Measurements from ENCODE around the gene PRXL2C. TPM values are rescaled to one million over a fixed set of nuclear protein-coding genes. Genes with fewer than 3 reads are reported as not detected.
"Not testable (repeated sequence)": the region's sequence is repeated elsewhere in the genome, so short reads cannot be mapped to it uniquely, and the experiment has no call there.

PRXL2C gene
- total RNA-seq, result 1 to 10 TPM; 4.0 to 4.8 TPM

GRCh38 chr9:96655198-96655851 lies at the start of gene PRXL2C:
Gene PRXL2C (minus strand): TSS chr9:96655317. CDS start chr9:96655281, 36 bp downstream.
- H3K4me1 Mint-ChIP-seq (ENCODE audit: low read depth), result peaks cover 9% of the 10 kb centered on the region
- H3K36me3 Mint-ChIP-seq (ENCODE audit: low read depth), result no peaks in the 10 kb centered on the region
- H3K4me3 Mint-ChIP-seq, result peak within 1 kb of the TSS; percentile 89
- no peaks in the 10 kb centered on the region for H3K27me3 Mint-ChIP-seq (ENCODE audit: low read depth)
- peak within 1 kb of the TSS; percentile 68 for H3K27ac Mint-ChIP-seq
- CTCF ChIA-PET, result interaction anchor here (1.5 kb wide), 1 partner anchor 12 kb away, joined by 5 read pairs; no protein-coding TSS in a partner anchor
- intact Hi-C loops (cut with micrococcal nuclease), result loop anchor here (10.0 kb wide), 1 partner anchor 421 kb away; no protein-coding TSS in a partner anchor
- no peaks in the 10 kb centered on the region for H3K9me3 Mint-ChIP-seq
- DNase-seq, result peak; percentile 80

GRCh38 chr9:96700721-96701375 lies 45.7 kb upstream of the PRXL2C start:
- DNase-seq; H3K27ac Mint-ChIP-seq; H3K27me3 Mint-ChIP-seq (ENCODE audit: low read depth); H3K4me3 Mint-ChIP-seq; H3K4me1 Mint-ChIP-seq (ENCODE audit: low read depth); CTCF ChIA-PET; H3K36me3 Mint-ChIP-seq (ENCODE audit: low read depth); intact Hi-C loops (cut with micrococcal nuclease): not testable (repeated sequence)
- H3K9me3 Mint-ChIP-seq, result peaks cover 12% of the 10 kb centered on the region

- Mint-ChIP-seq H3K27me3 (ENCODE audit: low read depth) (peaks cover 3% of the 10 kb centered on the region), H3K4me1 (ENCODE audit: low read depth) (peaks cover 3% of the 10 kb centered on the region), H3K27ac (no peak overlapping the region), H3K9me3 (peaks cover 13% of the 10 kb centered on the region), H3K36me3 (ENCODE audit: low read depth) (peaks cover 7% of the 10 kb centered on the region), H3K4me3 (no peak overlapping the region)
- no peak for DNase-seq
- intact Hi-C loops (cut with micrococcal nuclease), result no loop called here
- CTCF ChIA-PET, result no interaction called here
Observed at GRCh38 chr9:96691326-96691725, 36.2 kb upstream of the PRXL2C start.

- intact Hi-C loops (cut with micrococcal nuclease), result no loop called here
- CTCF ChIA-PET, result interaction anchor here (1.1 kb wide), 1 partner anchor 369 kb away, joined by 3 read pairs; no protein-coding TSS in a partner anchor
- Mint-ChIP-seq H3K27ac (no peak overlapping the region), H3K27me3 (ENCODE audit: low read depth) (peaks cover 3% of the 10 kb centered on the region), H3K36me3 (ENCODE audit: low read depth) (peaks cover 7% of the 10 kb centered on the region), H3K4me3 (no peak overlapping the region), H3K9me3 (peaks cover 11% of the 10 kb centered on the region), H3K4me1 (ENCODE audit: low read depth) (peaks cover 3% of the 10 kb centered on the region)
- no peak for DNase-seq
Observed at GRCh38 chr9:96688745-96689464, 33.8 kb upstream of the PRXL2C start.

- H3K36me3 Mint-ChIP-seq (ENCODE audit: low read depth), result peaks cover 5% of the 10 kb centered on the region
- no peak overlapping the region for H3K4me3 Mint-ChIP-seq
- peaks cover 9% of the 10 kb centered on the region for H3K9me3 Mint-ChIP-seq
- intact Hi-C loops (cut with micrococcal nuclease), result no loop called here
- peaks cover 3% of the 10 kb centered on the region for H3K27me3 Mint-ChIP-seq (ENCODE audit: low read depth)
- CTCF ChIA-PET, result no interaction called here
- H3K27ac Mint-ChIP-seq, result no peak overlapping the region
- no peak for DNase-seq
- H3K4me1 Mint-ChIP-seq (ENCODE audit: low read depth), result peaks cover 3% of the 10 kb centered on the region
Observed at GRCh38 chr9:96688187-96688586, 33.1 kb upstream of the PRXL2C start.

GRCh38 chr9:96686638-96687335 lies 31.7 kb upstream of the PRXL2C start:
- peaks cover 3% of the 10 kb centered on the region for H3K27me3 Mint-ChIP-seq (ENCODE audit: low read depth)
- peak overlapping the region; percentile 72 for H3K27ac Mint-ChIP-seq
- intact Hi-C loops (cut with micrococcal nuclease), result loop anchor here (1.0 kb wide), 2 partner anchors 92 to 168 kb away; partner anchors contain the start of genes ZNF510 and ZNF782
- H3K36me3 Mint-ChIP-seq (ENCODE audit: low read depth), result peaks cover under 1% of the 10 kb centered on the region
- H3K4me1 Mint-ChIP-seq (ENCODE audit: low read depth), result peaks cover 3% of the 10 kb centered on the region
- CTCF ChIA-PET, result interaction anchor here (0.6 to 1.6 kb wide), 5 partner anchors 12 to 361 kb away, joined by 3 to 11 read pairs (median 4); no protein-coding TSS in a partner anchor
- H3K4me3 Mint-ChIP-seq, result peak overlapping the region; percentile 85
- peaks cover 3% of the 10 kb centered on the region for H3K9me3 Mint-ChIP-seq
- DNase-seq, result peak; percentile 85

- CTCF ChIA-PET, result interaction anchor here (1.2 kb wide), 2 partner anchors 10 to 79 kb away, joined by 3 to 8 read pairs; no protein-coding TSS in a partner anchor
Observed at GRCh38 chr9:96680812-96681499, 25.8 kb upstream of the PRXL2C start.

GRCh38 chr9:96674906-96675538 lies 19.9 kb upstream of the PRXL2C start:
- H3K4me3 Mint-ChIP-seq, result no peak overlapping the region
- intact Hi-C loops (cut with micrococcal nuclease), result no loop called here
- peaks cover 13% of the 10 kb centered on the region for H3K27me3 Mint-ChIP-seq (ENCODE audit: low read depth)
- peaks cover 3% of the 10 kb centered on the region for H3K4me1 Mint-ChIP-seq (ENCODE audit: low read depth)
- no peaks in the 10 kb centered on the region for H3K36me3 Mint-ChIP-seq (ENCODE audit: low read depth)
- DNase-seq, result no peak
- no peak overlapping the region for H3K27ac Mint-ChIP-seq
- H3K9me3 Mint-ChIP-seq, result no peaks in the 10 kb centered on the region
- CTCF ChIA-PET, result interaction anchor here (0.8 to 1.1 kb wide), 3 partner anchors 11 to 347 kb away, joined by 4 read pairs; no protein-coding TSS in a partner anchor

More at GRCh38 chr9:96680812-96681499, 25.8 kb upstream of the PRXL2C start:
- no peak for DNase-seq
- intact Hi-C loops (cut with micrococcal nuclease), result no loop called here
- no peaks in the 10 kb centered on the region for H3K27me3 Mint-ChIP-seq (ENCODE audit: low read depth)
- H3K36me3 Mint-ChIP-seq (ENCODE audit: low read depth), result no peaks in the 10 kb centered on the region
- no peak overlapping the region for H3K4me3 Mint-ChIP-seq
- H3K9me3 Mint-ChIP-seq, result no peaks in the 10 kb centered on the region
- H3K27ac Mint-ChIP-seq, result no peak overlapping the region
- no peaks in the 10 kb centered on the region for H3K4me1 Mint-ChIP-seq (ENCODE audit: low read depth)

GRCh38 chr9:96673786-96674185 lies 18.7 kb upstream of the PRXL2C start:
- H3K4me3 Mint-ChIP-seq; DNase-seq; H3K36me3 Mint-ChIP-seq (ENCODE audit: low read depth); H3K9me3 Mint-ChIP-seq; H3K4me1 Mint-ChIP-seq (ENCODE audit: low read depth); H3K27ac Mint-ChIP-seq; intact Hi-C loops (cut with micrococcal nuclease): not testable (repeated sequence)
- CTCF ChIA-PET, result interaction anchor here (0.7 to 1.1 kb wide), 2 partner anchors 231 to 341 kb away, joined by 3 to 4 read pairs; no protein-coding TSS in a partner anchor
- H3K27me3 Mint-ChIP-seq (ENCODE audit: low read depth), result peaks cover 13% of the 10 kb centered on the region

- Mint-ChIP-seq H3K4me3 (no peak overlapping the region), H3K9me3 (no peaks in the 10 kb centered on the region), H3K36me3 (ENCODE audit: low read depth) (no peaks in the 10 kb centered on the region), H3K27me3 (ENCODE audit: low read depth) (peaks cover 8% of the 10 kb centered on the region), H3K27ac (no peak overlapping the region), H3K4me1 (ENCODE audit: low read depth) (no peaks in the 10 kb centered on the region)
- DNase-seq, result no peak
- CTCF ChIA-PET, result interaction anchor here (6.2 kb wide), 1 partner anchor 341 kb away, joined by 28 read pairs; no protein-coding TSS in a partner anchor
- intact Hi-C loops (cut with micrococcal nuclease), result no loop called here
Observed at GRCh38 chr9:96668868-96669534, 13.9 kb upstream of the PRXL2C start.
